Fibroblast of mammary gland (primary cell): Measurements from ENCODE around the gene ZNF319.

ENCODE experiments used
- DNase-seq: peaks from one replicate; pipeline ENCODE4 v3.0.0-alpha.2; 2010; ENCODE audit warnings: low read depth
- H3K4me3 ChIP-seq: 2 replicates; pipeline ENCODE4 v1.5.1; 2011; ENCODE audit warnings: low read depth, mild to moderate bottlenecking, low read length, moderate library complexity; ENCODE audit not compliant: control insufficient read depth
- TF ChIP-seq, protein P1 (sequence below): conservative IDR thresholded peaks from 2 replicates; pipeline ENCODE4 v1.5.1; 2011; ENCODE audit warnings: low read depth, low read length, inconsistent platforms; ENCODE audit not compliant: control insufficient read depth, insufficient read depth

ZNF319 gene

GRCh38 chr16:57950382-57950781, 50.1 kb downstream of the ZNF319 start:
- no peak for DNase-seq
- no peak overlapping the region for H3K4me3 ChIP-seq
- TF ChIP-seq, protein P1, sequence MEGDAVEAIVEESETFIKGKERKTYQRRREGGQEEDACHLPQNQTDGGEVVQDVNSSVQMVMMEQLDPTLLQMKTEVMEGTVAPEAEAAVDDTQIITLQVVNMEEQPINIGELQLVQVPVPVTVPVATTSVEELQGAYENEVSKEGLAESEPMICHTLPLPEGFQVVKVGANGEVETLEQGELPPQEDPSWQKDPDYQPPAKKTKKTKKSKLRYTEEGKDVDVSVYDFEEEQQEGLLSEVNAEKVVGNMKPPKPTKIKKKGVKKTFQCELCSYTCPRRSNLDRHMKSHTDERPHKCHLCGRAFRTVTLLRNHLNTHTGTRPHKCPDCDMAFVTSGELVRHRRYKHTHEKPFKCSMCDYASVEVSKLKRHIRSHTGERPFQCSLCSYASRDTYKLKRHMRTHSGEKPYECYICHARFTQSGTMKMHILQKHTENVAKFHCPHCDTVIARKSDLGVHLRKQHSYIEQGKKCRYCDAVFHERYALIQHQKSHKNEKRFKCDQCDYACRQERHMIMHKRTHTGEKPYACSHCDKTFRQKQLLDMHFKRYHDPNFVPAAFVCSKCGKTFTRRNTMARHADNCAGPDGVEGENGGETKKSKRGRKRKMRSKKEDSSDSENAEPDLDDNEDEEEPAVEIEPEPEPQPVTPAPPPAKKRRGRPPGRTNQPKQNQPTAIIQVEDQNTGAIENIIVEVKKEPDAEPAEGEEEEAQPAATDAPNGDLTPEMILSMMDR, result no peak

GRCh38 chr16:57949595-57950238, 50.8 kb downstream of the ZNF319 start:
- H3K4me3 ChIP-seq, result no peak overlapping the region
- DNase-seq, result peak; percentile 6
- TF ChIP-seq, protein P1, result no peak

- TF ChIP-seq, protein P1, result no peak
- H3K4me3 ChIP-seq, result no peak overlapping the region
- DNase-seq, result no peak
These were observed 51.5 kb downstream of the ZNF319 start for GRCh38 chr16:57949013-57949412.

DNA sequence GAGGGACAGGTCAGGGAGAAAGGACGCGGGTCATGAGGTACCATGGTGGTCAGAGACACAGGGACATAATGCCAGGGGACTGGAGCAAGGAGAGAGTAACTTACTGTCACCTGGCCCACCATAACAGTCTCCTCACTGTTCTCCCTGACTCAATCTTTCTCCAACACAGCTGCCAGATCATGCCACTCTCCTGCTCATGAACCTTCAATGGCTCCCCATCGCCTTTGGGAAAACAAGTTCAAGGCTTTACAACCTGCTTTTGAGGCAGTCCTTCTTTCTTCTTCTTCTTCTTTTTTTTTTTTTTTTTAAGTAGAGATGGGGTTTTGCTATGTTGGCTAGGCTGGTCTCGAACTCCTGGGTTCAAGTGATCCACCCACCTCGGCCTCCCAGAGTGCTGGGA, 52.4 kb downstream of the ZNF319 start:
- no peak overlapping the region for H3K4me3 ChIP-seq
- DNase-seq, result no peak
- TF ChIP-seq, protein P1, result no peak

- no peak for DNase-seq
- H3K4me3 ChIP-seq, result no peak overlapping the region
- TF ChIP-seq, protein P1, result no peak
These were observed 53.2 kb downstream of the ZNF319 start for GRCh38 chr16:57947261-57947660.

DNA sequence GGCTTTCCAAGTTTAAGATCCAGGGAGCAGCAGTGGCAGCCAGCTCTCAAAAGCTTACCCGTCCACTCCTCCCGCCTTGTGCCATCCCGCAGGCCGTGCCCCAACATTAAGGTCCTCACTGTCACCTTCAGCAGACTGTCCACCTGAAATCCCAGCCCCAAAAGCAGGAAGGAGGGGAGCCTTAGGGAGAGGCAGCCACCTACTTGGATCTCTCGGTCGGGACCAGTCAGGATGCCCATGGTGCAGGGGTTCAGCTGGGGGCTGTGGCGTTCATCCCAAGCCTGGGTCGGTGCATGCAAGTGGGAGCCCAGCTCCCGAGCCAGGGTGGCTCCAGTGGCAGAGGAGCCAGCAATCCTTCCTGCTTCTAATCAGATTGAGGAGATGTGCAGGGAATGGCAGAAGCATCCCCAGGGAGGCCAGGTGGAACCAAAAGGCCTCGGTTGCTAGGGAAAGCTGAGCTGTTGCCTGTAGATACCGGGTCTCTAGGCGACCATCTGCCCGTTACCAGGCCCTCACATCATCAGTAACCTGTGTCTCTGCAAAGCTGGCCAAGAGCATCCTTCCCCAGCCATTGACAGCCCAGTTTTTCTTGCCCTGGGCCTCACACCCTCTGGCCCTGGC, 54.2 kb downstream of the ZNF319 start:
- DNase-seq, result no peak
- no peak overlapping the region for H3K4me3 ChIP-seq
- TF ChIP-seq, protein P1, result no peak
